Urothelium cell line (cell line): ENCODE measurements around the gene JPT1.

Experiments
- DNase-seq: peaks from one replicate; pipeline ENCODE4 v3.0.0; 2011; ENCODE audit warnings: low spot score, mixed read lengths
- FAIRE-seq: peaks from 2 replicates; lab custom pipeline; 2011; peaks lifted over from hg19 to GRCh38; lab: Jason Lieb, UNC

The JPT1 gene

GRCh38 chr17:75109407-75110233 lies 44.7 kb downstream of the JPT1 start, which contains the start of gene ARMC7:
Gene ARMC7 (plus strand): TSS chr17:75109969. CDS start chr17:75110289, 320 bp downstream.
- FAIRE-seq: peak; percentile 58
- DNase-seq: peak; percentile 98

DNA sequence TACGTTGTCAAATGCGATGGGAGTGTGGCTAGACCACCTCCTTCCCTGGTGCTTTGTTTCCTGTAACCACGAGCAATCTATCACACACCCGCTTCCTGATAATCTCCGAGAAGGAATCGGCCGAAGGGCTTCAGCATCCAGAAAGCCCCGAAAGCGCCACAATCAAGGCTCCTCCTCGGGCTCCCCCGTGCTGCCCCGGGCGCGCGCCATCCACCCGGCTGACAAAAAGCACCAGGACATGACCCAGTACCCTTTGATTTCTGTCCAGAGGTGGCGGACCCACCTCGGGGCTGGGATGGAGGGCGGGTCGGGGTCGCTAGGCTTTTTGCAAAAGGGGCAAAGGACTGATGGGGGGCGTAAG lies 45.3 kb downstream of the JPT1 start:
- no peak for FAIRE-seq
- no peak for DNase-seq

- FAIRE-seq (no peak), DNase-seq (no peak)
Observed at GRCh38 chr17:75108193-75108592, 46.1 kb downstream of the JPT1 start.

GRCh38 chr17:75105126-75106080 lies 48.9 kb downstream of the JPT1 start:
- peak; percentile 27 for FAIRE-seq

DNA sequence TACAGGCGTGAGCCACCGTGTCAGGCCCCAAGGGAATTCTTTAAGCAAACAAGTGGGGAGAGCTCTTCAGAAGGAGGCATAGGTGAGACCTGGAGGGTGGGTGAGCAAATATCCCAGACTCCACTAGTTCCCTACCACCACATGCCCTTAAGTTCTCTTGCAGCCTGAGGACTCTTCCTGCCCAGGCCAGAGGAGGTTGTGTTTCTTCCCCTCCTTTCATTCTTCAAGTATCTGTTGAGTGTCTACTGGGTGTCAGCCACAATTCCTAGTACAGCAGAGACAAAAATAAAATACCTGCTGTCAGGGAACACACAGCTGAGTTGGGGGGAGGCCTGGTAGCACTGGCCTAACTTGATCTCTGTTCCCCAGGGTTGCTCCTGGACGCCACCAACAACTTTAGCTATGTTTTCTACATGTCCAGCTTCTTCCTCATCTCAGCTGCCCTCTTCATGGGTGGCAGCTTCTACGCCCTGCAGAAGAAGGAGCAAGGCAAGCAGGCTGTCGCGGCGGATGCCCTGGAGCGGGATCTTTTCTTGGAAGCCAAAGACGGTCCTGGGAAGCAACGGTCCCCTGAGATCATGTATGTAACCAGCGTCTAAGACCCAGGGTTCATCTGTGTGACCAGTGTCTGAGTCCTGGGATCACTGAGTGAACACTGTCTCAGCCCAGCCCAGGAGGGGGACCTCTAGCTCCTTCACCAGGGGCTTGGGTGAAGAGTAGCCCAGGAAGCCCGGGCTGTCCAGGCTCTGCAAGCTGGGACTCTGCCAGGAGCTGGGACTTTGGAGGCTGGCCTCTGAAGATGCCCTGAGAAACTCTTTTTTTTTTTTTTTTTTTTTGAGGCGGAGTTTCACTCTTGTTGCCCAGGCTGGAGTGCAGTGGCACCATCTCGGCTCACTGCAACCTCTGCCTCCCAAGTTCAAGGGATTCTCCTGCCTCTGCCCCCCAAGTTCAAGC lies 50.4 kb downstream of the JPT1 start:
- no peak for DNase-seq
- no peak for FAIRE-seq

More at GRCh38 chr17:75105126-75106080, 48.9 kb downstream of the JPT1 start:
- DNase-seq: peak; percentile 81

DNA sequence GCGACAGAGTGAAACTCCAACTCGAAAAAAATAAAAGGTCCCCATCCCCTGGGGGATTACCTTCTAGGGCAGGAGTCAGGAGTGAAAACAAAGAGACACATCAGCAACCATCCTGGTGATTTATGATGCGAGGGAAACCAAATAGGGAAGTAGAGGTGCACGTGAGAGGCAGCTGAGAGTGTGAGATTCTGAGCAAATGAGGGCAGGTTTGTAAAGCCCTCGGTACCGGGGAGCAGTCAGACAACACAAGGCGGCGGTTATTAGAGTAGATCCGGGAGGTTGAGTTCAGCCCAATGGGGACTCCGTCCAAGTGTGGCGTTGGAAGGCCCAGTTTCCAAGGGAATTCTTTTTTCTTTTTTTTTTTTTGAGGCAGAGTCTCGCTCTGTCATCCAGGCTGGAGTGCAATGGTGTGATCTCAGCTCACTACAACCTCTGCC lies 51.9 kb downstream of the JPT1 start:
- FAIRE-seq: no peak
- DNase-seq: no peak

- DNase-seq (no peak), FAIRE-seq (peak; percentile 58)
Observed at GRCh38 chr17:75099881-75100595, 54.3 kb downstream of the JPT1 start.

DNA sequence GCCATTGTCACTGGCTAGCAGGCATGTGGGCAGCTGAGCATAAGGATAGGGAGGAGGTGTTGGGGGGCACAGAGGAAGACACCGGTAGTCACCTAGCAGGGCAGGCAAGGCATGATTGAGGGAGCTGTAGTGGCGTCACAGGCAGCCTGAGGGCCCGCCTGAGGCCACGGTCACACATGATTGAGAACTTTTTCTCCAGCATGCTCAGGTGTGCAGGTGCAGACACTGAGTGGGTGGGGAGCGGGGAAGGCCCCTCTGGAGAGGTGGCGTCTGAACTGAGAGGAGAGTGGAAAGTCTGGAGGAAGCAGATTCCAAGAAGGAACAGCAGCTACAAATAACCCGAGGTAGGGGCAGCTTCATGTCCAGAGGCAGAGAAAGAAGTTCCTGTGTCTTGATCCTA lies 55.5 kb downstream of the JPT1 start:
- FAIRE-seq (peak; percentile 40), DNase-seq (no peak)

DNA sequence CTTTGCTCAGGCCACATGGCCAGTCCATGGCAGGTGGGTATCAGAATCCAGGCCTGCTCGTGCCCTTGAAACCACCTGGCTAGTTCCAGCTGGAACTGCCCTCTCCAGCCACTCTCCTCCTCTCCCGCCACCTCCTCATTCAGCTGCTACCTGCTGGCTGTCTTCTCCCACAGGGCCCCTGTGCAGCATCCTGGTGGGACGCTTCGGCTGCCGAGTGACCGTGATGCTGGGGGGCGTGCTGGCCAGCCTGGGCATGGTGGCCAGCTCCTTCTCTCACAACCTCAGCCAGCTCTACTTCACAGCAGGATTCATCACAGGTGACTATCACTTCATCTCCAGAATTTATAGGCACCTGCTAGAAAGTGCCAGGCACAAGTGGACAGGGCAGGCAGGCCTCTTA lies 56.4 kb downstream of the JPT1 start:
- DNase-seq (no peak), FAIRE-seq (no peak)

DNA sequence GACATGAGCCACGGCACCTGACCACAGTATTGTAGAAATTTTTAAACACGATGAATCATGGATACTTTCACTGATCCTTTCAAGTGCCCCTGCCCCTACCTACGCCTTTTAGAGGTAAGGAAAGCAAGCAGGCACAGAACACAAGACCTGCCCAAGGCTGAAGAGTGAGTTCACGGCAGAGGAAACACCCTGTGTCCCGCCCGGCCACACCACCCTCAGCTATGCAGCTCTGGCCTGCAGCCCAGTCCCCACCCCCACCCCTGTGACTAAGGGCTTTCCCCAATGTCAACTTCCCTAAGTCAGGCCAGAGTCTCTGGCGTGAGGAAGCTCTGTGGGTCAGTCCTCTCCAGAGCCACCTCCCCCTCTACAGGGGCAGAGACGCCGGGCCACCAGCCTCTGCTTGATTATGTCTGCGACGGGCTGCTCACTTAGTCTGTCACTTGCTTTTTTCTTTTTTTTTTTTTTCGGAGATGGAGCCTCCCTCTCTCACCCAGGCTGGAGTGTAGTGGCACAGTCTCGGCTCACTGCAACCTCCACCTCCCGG lies 58.2 kb downstream of the JPT1 start:
- FAIRE-seq (peak; percentile 98), DNase-seq (peak; percentile 96)

DNA sequence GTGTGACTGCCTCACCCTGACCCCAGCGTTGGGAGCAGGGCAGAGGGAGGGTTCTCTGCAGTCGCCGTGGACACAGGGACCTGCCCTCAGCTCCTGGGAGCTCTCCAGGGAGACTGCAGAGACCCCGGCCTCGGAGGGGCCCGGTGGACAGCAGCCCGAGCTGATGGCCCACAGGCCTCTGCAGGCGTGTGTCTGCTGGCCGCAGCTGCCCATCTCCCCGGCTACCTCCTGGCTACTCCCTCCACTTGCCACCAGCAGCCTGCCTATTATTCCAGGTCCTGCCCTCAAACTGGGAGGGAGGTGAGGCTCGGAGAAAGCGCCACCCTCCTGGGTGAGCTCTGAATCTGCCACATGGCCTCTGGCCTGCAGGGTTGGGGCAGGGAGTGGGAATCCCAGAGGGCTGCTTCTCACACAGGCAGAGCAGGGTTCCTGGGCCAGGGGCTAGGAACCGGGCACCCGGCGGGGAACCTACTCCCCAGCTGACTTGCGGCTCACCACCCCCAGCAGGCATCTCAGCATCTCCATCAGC lies 59.4 kb downstream of the JPT1 start:
- FAIRE-seq (no peak), DNase-seq (no peak)

- no peak for FAIRE-seq
- no peak for DNase-seq
Observed at GRCh38 chr17:75093548-75094158, 60.7 kb downstream of the JPT1 start.

DNA sequence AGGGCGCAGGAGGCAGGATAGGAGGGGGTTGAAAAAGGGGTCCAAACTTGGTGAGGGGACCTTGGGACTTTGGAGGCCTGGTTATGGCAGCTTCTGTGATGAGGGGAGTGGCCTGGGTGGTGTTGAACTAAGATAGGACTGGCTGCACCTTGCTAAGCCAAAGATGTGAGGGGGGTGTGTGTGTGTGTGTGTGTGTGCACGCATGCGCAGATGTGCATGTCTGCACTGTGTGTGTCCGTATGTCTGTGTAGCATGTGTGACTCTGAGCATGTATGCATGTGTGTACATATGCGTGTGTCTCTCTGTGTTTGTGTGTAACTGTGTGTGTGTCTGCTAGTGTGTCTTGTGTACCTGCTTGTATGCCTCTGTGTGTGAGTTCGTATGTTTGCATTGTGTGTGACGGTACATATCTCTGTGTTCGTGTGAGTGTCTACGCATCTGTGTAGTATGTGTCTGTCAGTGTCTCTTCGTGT lies 62.4 kb downstream of the JPT1 start:
- DNase-seq (no peak), FAIRE-seq (peak; percentile 97)

DNA sequence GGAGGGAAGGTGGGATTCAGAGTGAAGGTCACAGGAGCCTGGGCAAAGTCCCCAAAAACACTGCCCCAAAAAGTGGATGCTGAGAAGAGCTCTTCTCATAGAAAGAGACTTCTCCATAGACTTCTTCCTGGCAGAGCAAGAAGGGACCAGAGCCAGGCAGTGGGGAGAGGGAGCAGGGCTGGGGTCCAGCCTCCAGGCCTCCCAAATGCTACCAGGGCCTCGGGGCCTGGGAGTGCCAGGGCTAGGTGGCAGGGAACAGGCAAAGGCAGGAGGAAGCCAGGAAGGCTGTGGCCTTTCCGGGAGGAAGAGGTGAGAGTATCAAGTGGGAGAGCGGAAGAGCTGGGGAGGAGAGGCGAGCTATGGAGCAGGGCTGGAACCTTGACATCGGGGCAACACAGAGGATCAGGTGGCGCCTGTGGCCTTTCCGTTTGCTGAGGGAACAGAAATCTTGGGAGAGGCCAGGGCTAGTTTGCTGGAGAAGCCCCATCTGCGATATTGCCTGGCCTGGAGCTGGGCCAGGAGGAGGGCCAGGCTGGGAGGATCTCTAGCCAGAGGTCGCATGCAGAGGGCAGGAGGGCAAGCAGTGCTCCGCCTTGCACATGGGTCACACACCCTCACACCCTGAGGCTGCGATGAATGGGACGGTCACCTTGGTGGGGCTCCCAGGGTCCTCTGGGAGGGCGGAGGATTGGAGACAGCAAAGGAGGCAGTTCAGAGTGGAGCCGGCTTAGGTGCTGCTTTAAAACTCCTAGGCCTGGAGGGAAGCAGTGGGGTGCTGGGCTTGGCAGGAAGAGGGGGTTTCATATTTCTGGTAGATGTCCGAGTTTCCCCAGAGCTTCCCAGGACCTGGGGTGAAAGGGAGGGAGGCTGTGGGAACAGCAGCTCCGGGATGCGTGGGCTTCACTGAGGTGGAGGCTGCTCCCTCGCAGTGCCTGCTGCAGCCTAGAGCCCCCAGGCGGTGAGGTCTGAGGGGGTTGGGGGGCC lies 63.1 kb downstream of the JPT1 start:
- DNase-seq (no peak), FAIRE-seq (no peak)

GRCh38 chr17:75088465-75089417 lies 65.6 kb downstream of the JPT1 start:
- no peak for FAIRE-seq
- no peak for DNase-seq
